ENCODE results near the gene PCIF1.

PCIF1 gene

DNA sequence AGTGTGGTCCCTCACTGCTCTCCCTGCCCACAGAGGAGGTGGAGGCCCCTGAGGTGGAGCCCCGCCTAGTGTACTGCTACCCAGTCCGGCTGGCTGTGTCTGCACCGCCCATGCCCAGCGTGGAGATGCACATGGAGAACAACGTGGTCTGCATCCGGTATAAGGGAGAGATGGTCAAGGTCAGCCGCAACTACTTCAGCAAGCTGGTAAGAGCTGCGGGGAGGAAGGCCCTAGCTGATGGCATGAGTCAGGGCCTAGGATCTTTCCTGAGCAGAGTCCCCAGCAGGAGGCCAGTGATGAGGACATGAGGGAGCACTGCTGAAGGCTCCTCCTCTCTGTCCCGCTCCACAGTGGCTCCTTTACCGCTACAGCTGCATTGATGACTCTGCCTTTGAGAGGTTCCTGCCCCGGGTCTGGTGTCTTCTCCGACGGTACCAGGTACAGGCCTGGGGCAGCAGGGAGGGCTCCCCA, 11.2 kb downstream of the PCIF1 start:
- Histone ChIP-seq H3K36me3 (ENCODE audit: control insufficient read depth, insufficient read depth, low read length, severe bottlenecking) (peaks cover 90% of the 10 kb centered on the region), H3K4me1 (ENCODE audit: control insufficient read depth, insufficient read depth, low read length) (peaks cover 33% of the 10 kb centered on the region), H3K9me3 (ENCODE audit: control insufficient read depth, low read length) (no peaks in the 10 kb centered on the region), H3K27me3 (replicated peaks; ENCODE audit: control insufficient read depth, insufficient read depth, low read length) (no peaks in the 10 kb centered on the region), H3K4me3 (ENCODE audit: low read length) (no peak overlapping the region), H3K9ac (ENCODE audit: low read length) (peak overlapping the region; percentile 65)
- no peak for DNase-seq (ENCODE audit: low read depth)

DNA sequence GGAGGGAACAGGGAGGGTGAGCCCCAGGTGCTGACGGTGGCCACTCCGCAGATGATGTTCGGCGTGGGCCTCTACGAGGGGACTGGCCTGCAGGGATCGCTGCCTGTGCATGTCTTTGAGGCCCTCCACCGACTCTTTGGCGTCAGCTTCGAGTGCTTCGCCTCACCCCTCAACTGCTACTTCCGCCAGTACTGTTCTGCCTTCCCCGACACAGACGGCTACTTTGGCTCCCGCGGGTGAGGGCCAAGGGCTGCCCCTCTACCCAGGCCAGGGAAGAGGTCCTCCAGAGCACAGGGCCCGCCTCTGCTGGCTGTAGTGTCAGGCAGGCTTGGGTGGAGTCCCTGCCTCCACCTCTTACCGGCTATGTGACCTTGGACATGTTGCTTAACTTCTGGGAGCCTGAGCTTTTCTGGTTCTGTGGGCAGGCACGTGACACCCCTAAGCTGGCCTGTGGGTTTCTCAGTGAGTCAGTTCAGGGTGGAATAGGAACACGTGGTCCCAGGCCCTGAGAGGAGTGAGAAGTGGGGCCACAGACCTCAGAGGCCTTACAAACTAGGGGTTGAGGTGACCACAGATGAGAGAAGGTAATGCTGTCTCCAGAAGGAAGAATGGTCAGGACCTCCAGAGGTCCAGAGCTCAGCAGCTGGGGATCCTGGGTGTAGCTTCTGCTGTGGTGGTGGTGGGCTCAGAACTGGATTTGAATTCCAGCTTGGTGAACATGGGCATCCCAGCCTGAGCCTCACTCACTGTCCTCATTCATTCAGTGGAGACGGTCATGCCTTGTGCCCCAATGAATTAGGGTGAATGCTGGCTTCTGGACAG, 11.9 kb downstream of the PCIF1 start:
- DNase-seq (ENCODE audit: low read depth): no peak

DNA sequence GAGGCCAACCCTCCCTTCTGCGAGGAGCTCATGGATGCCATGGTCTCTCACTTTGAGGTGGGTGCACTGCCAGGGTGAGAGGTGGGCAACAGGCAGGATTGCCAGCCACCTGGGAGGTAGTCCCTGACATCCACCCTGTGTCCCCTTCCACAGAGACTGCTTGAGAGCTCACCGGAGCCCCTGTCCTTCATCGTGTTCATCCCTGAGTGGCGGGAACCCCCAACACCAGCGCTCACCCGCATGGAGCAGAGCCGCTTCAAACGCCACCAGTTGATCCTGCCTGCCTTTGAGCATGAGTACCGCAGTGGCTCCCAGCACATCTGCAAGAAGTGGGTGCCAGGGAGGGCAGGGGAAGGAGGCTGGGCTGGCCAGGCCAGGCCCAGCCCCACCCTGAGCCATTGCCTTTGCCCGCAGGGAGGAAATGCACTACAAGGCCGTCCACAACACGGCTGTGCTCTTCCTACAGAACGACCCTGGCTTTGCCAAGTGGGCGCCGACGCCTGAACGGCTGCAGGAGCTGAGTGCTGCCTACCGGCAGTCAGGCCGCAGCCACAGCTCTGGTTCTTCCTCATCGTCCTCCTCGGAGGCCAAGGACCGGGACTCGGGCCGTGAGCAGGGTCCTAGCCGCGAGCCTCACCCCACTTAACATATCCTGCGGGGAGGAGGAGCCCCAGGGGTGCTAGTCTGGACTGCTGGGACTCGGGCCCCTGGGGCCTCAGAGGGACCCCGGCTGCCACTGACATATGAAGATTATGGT, 12.8 kb downstream of the PCIF1 start:
- DNase-seq (ENCODE audit: low read depth): no peak
- H3K9me3 ChIP-seq (ENCODE audit: control insufficient read depth, low read length): no peaks in the 10 kb centered on the region
- peaks cover 95% of the 10 kb centered on the region for H3K36me3 ChIP-seq (ENCODE audit: control insufficient read depth, insufficient read depth, low read length, severe bottlenecking)
- no peak overlapping the region for H3K4me3 ChIP-seq (ENCODE audit: low read length)
- peak overlapping the region; percentile 65 for H3K9ac ChIP-seq (ENCODE audit: low read length)
- H3K27me3 ChIP-seq (replicated peaks; ENCODE audit: control insufficient read depth, insufficient read depth, low read length): no peaks in the 10 kb centered on the region
- H3K4me1 ChIP-seq (ENCODE audit: control insufficient read depth, insufficient read depth, low read length): peaks cover 33% of the 10 kb centered on the region

More for the DNA sequence above, 11.9 kb downstream of the PCIF1 start:
- Histone ChIP-seq H3K4me1 (ENCODE audit: control insufficient read depth, insufficient read depth, low read length) (peaks cover 33% of the 10 kb centered on the region), H3K9ac (ENCODE audit: low read length) (peak overlapping the region; percentile 65), H3K27me3 (replicated peaks; ENCODE audit: control insufficient read depth, insufficient read depth, low read length) (no peaks in the 10 kb centered on the region), H3K9me3 (ENCODE audit: control insufficient read depth, low read length) (no peaks in the 10 kb centered on the region), H3K36me3 (ENCODE audit: control insufficient read depth, insufficient read depth, low read length, severe bottlenecking) (peaks cover 89% of the 10 kb centered on the region), H3K4me3 (ENCODE audit: low read length) (no peak overlapping the region)

DNA sequence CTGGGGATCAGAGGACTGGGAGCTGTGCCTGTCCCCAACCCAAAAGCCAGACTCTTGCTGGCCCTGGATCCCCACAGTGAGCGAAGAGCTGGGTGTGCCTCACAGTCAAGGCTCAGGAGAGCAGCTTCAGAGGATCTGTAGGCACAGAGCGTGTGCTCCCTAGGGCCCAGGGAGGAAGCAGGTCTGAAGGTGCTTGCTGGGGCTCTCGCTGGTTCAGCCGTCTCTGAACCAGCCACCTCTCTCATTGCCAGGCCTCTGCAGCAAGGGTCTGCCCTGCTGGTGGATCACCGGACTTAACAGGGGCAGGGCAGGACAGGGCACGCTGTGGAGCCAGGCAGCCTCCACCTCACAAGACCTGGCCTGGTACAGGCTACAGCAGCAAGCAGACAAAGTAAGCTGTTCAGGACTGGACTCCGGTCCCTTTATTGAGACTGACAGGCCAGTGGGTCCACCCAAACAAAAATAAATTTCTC, 13.8 kb downstream of the PCIF1 start:
- H3K4me3 ChIP-seq (ENCODE audit: low read length): no peak overlapping the region
- no peak overlapping the region for H3K9ac ChIP-seq (ENCODE audit: low read length)
- no peaks in the 10 kb centered on the region for H3K9me3 ChIP-seq (ENCODE audit: control insufficient read depth, low read length)
- DNase-seq (ENCODE audit: low read depth): no peak
- peaks cover 95% of the 10 kb centered on the region for H3K36me3 ChIP-seq (ENCODE audit: control insufficient read depth, insufficient read depth, low read length, severe bottlenecking)
- peaks cover 33% of the 10 kb centered on the region for H3K4me1 ChIP-seq (ENCODE audit: control insufficient read depth, insufficient read depth, low read length)
- H3K27me3 ChIP-seq (replicated peaks; ENCODE audit: control insufficient read depth, insufficient read depth, low read length): no peaks in the 10 kb centered on the region

DNA sequence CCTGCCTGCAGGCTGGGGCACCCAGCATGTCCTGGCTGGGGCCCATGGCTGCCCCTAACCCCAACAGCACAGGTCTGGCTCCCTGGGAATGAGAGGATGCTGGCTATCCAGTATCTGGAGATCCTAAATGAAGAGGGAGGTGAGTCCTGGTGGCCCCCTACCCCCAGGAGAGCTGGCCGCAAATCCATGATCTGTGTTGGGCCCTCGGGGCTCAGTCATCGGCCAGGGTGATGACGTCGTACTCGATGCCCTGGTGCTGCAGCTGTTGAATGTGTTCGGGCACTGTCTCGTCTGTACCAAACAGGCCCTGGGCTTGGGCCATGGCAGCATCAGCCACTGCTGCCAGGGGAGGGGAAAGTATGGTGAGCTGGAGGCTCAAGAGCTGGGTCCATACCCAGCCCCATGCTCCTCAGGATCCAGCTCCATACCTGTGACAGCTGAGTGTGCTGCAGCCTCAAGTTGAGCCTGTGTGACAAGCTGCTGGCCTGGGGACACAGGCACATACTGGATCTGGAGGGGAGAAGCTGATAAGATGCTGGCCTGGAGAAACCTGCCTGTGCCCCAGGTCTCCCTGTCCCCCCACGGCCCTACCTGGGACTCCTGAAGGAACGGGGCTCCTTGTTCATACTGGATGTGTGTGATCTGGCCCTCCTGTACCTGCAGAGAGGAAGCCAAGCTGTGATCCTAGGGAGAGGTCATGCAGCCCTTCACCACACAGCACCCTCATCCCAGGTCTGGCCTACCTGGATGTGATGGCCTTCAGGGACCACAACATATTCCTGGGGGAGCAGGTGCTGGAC, 14.5 kb downstream of the PCIF1 start:
- Histone ChIP-seq H3K4me3 (ENCODE audit: low read length) (no peak overlapping the region), H3K9me3 (ENCODE audit: control insufficient read depth, low read length) (no peaks in the 10 kb centered on the region), H3K36me3 (ENCODE audit: control insufficient read depth, insufficient read depth, low read length, severe bottlenecking) (peaks cover 95% of the 10 kb centered on the region), H3K27me3 (replicated peaks; ENCODE audit: control insufficient read depth, insufficient read depth, low read length) (no peaks in the 10 kb centered on the region), H3K9ac (ENCODE audit: low read length) (no peak overlapping the region), H3K4me1 (ENCODE audit: control insufficient read depth, insufficient read depth, low read length) (peaks cover 29% of the 10 kb centered on the region)
- no peak for DNase-seq (ENCODE audit: low read depth)

DNA sequence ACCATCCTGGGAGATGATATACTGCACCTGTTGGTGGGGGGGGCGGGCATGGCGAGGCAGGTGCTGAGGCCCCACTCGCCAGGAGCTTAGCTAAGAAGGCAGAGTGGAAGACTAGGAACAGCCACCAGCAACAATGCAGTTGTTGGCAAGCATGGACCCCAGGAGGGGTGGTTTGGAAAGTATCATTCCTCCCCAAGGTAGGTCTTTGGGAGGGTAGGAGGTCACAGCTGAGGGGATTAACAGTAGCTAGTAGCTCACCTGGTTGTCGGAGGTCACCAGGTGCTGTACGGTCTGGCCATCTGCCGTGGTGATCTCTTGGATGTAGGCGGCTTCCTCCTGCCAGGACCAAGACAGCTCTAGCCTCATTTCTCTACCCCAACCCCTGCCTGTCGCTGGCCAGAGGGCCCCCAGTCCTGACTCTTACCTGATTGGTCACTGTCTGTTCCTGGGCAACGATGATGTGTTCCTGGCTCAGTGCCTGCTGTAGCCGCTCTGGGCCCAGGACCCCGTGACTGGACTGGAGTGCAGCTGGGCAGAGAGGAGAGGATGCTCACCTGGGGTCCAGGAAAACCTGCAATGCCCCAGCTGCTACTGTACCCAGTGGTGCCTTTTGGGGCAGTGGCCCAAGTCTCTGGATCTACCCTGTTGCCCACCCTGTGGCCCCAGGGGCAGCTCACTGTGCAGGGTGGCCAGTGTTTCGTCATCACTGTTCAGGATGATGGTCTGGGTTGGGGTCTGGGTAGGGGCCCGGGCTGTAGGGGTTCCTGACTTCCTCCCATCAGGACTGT, 15.3 kb downstream of the PCIF1 start:
- peaks cover 21% of the 10 kb centered on the region for H3K4me1 ChIP-seq (ENCODE audit: control insufficient read depth, insufficient read depth, low read length)
- DNase-seq (ENCODE audit: low read depth): no peak
- H3K9ac ChIP-seq (ENCODE audit: low read length): no peak overlapping the region
- peaks cover 87% of the 10 kb centered on the region for H3K36me3 ChIP-seq (ENCODE audit: control insufficient read depth, insufficient read depth, low read length, severe bottlenecking)
- H3K4me3 ChIP-seq (ENCODE audit: low read length): no peak overlapping the region
- H3K27me3 ChIP-seq (replicated peaks; ENCODE audit: control insufficient read depth, insufficient read depth, low read length): no peaks in the 10 kb centered on the region
- H3K9me3 ChIP-seq (ENCODE audit: control insufficient read depth, low read length): no peaks in the 10 kb centered on the region

DNA sequence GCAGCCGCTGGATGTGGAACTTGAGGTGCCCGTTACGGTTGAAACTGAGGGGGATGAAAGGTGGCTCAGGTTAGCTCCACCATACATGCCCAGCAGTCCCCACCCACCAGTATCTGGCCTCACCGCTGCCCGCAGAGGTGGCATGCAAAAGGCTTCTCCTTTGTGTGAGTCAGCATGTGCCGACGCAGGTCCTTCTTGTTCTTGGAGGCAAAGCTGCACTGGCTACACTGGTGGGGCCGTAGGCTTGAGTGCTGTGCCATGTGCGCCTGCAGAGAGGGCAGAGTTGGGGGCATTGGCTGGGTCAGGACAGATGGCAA, 15.8 kb downstream of the PCIF1 start:
- DNase-seq (ENCODE audit: low read depth): no peak
- peaks cover 81% of the 10 kb centered on the region for H3K36me3 ChIP-seq (ENCODE audit: control insufficient read depth, insufficient read depth, low read length, severe bottlenecking)
- no peak overlapping the region for H3K4me3 ChIP-seq (ENCODE audit: low read length)
- H3K27me3 ChIP-seq (replicated peaks; ENCODE audit: control insufficient read depth, insufficient read depth, low read length): no peaks in the 10 kb centered on the region
- no peak overlapping the region for H3K9ac ChIP-seq (ENCODE audit: low read length)
- H3K9me3 ChIP-seq (ENCODE audit: control insufficient read depth, low read length): no peaks in the 10 kb centered on the region
- peaks cover 17% of the 10 kb centered on the region for H3K4me1 ChIP-seq (ENCODE audit: control insufficient read depth, insufficient read depth, low read length)

DNA sequence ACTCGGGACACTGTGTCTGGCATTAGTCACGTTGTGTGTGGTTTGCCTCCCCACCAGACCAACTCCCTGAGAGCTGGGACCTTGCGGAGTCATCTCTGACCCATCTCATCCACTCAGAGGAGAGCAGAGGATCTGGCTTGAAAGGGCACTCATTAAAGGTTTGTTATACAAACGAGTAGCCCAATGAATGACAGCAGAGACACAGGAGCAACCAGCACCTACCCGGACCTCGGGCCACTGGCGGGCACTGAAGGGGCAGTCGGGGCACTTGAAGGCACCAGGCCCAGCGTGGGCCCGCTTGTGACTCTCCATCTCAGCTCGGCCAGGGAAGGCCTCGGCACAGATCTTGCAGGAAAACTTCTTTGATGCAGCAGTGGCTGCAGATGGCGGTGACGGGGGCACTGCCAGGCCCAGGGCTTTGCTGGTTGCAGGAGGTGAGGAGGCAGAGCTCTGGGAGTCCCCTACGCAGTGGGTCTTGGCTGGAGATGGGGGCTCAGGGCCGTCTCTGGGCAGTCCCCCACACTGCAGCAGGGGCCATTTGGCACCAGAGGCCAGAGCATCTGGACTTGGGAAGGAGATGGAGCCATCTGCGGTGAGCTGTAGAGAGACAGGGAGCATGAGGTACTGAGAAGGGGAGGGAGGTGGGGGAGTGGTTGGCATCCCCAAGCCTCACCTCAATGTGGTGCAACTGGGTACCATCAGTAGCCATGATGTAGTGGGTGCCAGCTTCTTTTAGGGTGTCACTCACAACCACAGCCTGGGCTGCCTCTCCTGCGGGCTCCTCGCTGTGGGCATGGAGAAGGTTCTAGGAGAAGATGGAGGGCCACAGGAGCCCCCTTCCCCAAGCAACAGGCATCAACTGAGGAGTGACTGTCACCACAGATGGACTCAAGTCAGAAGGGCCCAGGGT, 17.7 kb downstream of the PCIF1 start:
- Histone ChIP-seq H3K4me1 (ENCODE audit: control insufficient read depth, insufficient read depth, low read length) (no peaks in the 10 kb centered on the region), H3K27me3 (replicated peaks; ENCODE audit: control insufficient read depth, insufficient read depth, low read length) (no peaks in the 10 kb centered on the region), H3K36me3 (ENCODE audit: control insufficient read depth, insufficient read depth, low read length, severe bottlenecking) (peaks cover 75% of the 10 kb centered on the region), H3K4me3 (ENCODE audit: low read length) (no peak overlapping the region), H3K9ac (ENCODE audit: low read length) (no peak overlapping the region), H3K9me3 (ENCODE audit: control insufficient read depth, low read length) (no peaks in the 10 kb centered on the region)
- no peak for DNase-seq (ENCODE audit: low read depth)

DNA sequence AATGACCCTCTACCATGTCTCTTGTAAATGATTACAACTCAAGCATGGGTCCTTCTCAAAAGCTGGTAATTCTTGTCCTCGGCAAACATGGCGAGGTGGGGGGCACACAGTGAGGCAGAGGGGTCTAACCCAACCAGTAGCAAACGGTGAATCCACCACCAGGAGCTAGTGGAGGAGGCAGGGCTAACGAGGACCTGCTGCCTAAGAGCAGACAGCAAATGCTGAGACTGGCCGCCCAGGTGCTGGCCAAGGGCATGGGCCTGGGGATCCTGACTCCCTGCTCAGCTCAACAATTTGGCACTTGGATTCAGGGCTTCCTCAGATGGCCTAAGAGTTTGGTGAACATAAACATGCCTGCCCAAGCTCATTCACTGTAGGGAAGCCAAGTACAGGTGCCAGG, 18.4 kb downstream of the PCIF1 start:
- Histone ChIP-seq H3K36me3 (ENCODE audit: control insufficient read depth, insufficient read depth, low read length, severe bottlenecking) (peaks cover 75% of the 10 kb centered on the region), H3K9me3 (ENCODE audit: control insufficient read depth, low read length) (no peaks in the 10 kb centered on the region), H3K4me3 (ENCODE audit: low read length) (no peak overlapping the region), H3K4me1 (ENCODE audit: control insufficient read depth, insufficient read depth, low read length) (no peaks in the 10 kb centered on the region), H3K9ac (ENCODE audit: low read length) (no peak overlapping the region), H3K27me3 (replicated peaks; ENCODE audit: control insufficient read depth, insufficient read depth, low read length) (no peaks in the 10 kb centered on the region)
- no peak for DNase-seq (ENCODE audit: low read depth)

DNA sequence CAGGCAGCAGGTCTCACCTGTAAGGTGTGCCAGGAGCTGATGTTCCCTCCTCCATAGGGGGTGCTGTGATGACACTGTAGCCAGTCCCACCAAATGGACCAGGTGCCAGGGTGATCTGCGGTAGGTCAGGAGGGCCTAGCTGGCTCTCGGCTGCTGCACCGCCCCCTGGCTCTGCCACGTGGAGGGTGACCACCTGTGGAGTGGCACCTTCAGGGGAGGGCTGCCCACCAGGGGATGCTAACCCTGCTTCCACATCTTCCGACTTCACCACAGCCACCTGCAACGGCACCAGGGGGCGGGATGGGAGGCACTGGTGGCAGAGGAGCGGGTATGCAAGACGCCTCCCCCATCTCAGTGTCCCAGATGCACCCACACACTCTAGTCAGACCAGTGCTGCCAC, 19.2 kb downstream of the PCIF1 start:
- no peak overlapping the region for H3K4me3 ChIP-seq (ENCODE audit: low read length)
- H3K27me3 ChIP-seq (replicated peaks; ENCODE audit: control insufficient read depth, insufficient read depth, low read length): no peaks in the 10 kb centered on the region

More for the DNA sequence above, 19.2 kb downstream of the PCIF1 start:
- no peak for DNase-seq (ENCODE audit: low read depth)
- Histone ChIP-seq H3K36me3 (ENCODE audit: control insufficient read depth, insufficient read depth, low read length, severe bottlenecking) (peaks cover 75% of the 10 kb centered on the region), H3K9me3 (ENCODE audit: control insufficient read depth, low read length) (no peaks in the 10 kb centered on the region), H3K9ac (ENCODE audit: low read length) (no peak overlapping the region), H3K4me1 (ENCODE audit: control insufficient read depth, insufficient read depth, low read length) (no peaks in the 10 kb centered on the region)
